Glutamatergic neuron (in vitro differentiated cells): Measurements from ENCODE around the gene PXYLP1. TPM values are rescaled to one million over a fixed set of nuclear protein-coding genes. Genes with fewer than 3 reads are reported as not detected.

Experiments used
- DNase-seq: peaks from one replicate; pipeline ENCODE4 v3.0.0; 2022
- H3K27ac Mint-ChIP-seq: one replicate; pipeline ENCODE4 v1.8.0; 2020; ENCODE audit warnings: mild to moderate bottlenecking, mixed read lengths, inconsistent platforms; ENCODE audit not compliant: unreplicated experiment
- H3K27me3 Mint-ChIP-seq: one replicate; pipeline ENCODE4 v1.8.0; 2020; ENCODE audit warnings: mild to moderate bottlenecking, moderate library complexity, mixed read lengths, inconsistent platforms; ENCODE audit not compliant: unreplicated experiment
- H3K36me3 Mint-ChIP-seq: one replicate; pipeline ENCODE4 v1.8.0; 2020; ENCODE audit warnings: mild to moderate bottlenecking, mixed read lengths, inconsistent platforms; ENCODE audit not compliant: unreplicated experiment
- H3K4me1 Mint-ChIP-seq: one replicate; pipeline ENCODE4 v1.8.0; 2020; ENCODE audit warnings: mild to moderate bottlenecking, low read depth, mixed read lengths, inconsistent platforms; ENCODE audit not compliant: unreplicated experiment
- H3K4me3 Mint-ChIP-seq: one replicate; pipeline ENCODE4 v1.8.0; 2020; ENCODE audit warnings: mild to moderate bottlenecking, mixed read lengths, inconsistent platforms; ENCODE audit not compliant: unreplicated experiment
- H3K9me3 Mint-ChIP-seq: one replicate; pipeline ENCODE4 v1.8.0; 2020; ENCODE audit warnings: mild to moderate bottlenecking, moderate library complexity, mixed read lengths, inconsistent platforms; ENCODE audit not compliant: unreplicated experiment
- CTCF ChIP-seq: fragments of 200-600 bp; sonication (generic); IDR thresholded peaks from one replicate; pipeline ENCODE4 v1.5.0; 2021; ENCODE audit not compliant: partially characterized antibody, unreplicated experiment
- total RNA-seq: library from RNA; stranded (reverse); fragmentation: NEBNext Ultra II Directional; extraction: Animal tissue kit (Norgen Biotek cat#: 25700); gene quantifications from one replicate; pipeline ENCODE4 v1.2.1, GENCODE V29; 2021; ENCODE audit not compliant: unreplicated experiment

PXYLP1 gene
- total RNA-seq, 1 donor from 2014 or later, result 42.7 TPM

- Mint-ChIP-seq H3K4me1 (peaks cover 22% of the 10 kb centered on the region), H3K36me3 (no peaks in the 10 kb centered on the region), H3K9me3 (peaks cover 4% of the 10 kb centered on the region), H3K4me3 (no peak overlapping the region), H3K27ac (no peak overlapping the region), H3K27me3 (peaks cover 2% of the 10 kb centered on the region)
- DNase-seq, result no peak
- TF ChIP-seq CTCF, result no peak
Observed at GRCh38 chr3:141241616-141242376, 10.2 kb downstream of the PXYLP1 start.

DNA sequence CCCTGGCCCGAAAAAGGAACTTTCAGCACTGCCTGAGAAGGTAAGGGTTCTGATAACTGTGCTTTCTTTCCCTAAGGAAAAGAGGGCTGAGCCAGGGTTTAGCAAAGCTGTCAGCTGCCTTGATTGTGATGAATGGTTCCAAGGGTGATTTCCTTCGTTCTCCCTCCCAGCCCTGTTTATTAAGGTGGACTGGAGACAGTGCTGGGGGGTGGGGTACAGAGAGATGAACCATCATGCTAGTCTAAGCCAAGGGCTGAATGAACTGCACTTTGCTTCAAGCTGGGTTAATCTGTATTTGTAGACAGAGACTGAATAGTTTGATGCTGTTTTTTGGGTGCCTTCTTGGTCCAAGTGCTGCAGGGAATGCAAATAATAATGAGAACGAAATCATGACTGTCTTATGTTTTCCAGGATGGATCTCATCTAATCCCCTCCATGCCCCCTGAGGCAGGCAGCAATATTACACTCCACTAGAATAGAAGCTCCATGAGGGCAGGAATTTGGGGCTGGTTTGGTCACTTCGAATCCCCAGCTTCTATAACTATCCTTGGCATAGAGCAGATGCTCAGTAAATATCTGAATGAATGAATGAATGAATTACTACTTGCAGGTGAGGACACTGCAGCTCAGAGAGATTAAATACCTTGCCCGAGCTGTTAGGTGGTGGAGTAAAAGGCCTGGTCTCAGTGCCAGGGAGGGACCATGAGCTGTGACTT lies 10.9 kb downstream of the PXYLP1 start:
- no peak overlapping the region for H3K27ac Mint-ChIP-seq
- DNase-seq, result no peak
- H3K9me3 Mint-ChIP-seq, result peaks cover 4% of the 10 kb centered on the region
- TF ChIP-seq CTCF, result no peak
- H3K27me3 Mint-ChIP-seq, result peaks cover 2% of the 10 kb centered on the region
- peaks cover 22% of the 10 kb centered on the region for H3K4me1 Mint-ChIP-seq
- no peaks in the 10 kb centered on the region for H3K36me3 Mint-ChIP-seq
- no peak overlapping the region for H3K4me3 Mint-ChIP-seq

DNA sequence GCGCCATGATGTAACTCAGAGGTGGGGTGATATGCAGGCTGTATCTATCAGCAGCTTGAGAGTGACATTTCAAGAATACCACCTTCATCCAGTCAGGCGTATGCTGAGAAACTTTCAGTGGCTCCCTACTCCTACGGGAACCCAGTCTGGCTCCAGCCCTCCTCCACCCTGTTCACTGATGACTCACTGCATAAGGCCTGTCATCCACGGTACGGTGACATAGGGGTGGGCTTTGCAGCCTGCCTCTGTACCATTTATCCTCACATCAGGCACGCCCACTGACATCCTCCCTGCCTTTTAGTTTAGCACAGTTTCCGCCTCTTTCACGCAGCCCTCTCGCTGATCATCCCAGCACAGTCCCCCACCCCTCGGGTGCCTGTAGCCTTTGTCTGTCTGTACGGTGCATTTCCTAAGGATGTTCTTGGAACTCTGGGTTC lies 11.7 kb downstream of the PXYLP1 start:
- TF ChIP-seq CTCF, result no peak
- Mint-ChIP-seq H3K27me3 (peaks cover 2% of the 10 kb centered on the region), H3K9me3 (peaks cover 4% of the 10 kb centered on the region), H3K4me1 (peaks cover 22% of the 10 kb centered on the region), H3K36me3 (no peaks in the 10 kb centered on the region), H3K4me3 (no peak overlapping the region), H3K27ac (no peak overlapping the region)
- no peak for DNase-seq

DNA sequence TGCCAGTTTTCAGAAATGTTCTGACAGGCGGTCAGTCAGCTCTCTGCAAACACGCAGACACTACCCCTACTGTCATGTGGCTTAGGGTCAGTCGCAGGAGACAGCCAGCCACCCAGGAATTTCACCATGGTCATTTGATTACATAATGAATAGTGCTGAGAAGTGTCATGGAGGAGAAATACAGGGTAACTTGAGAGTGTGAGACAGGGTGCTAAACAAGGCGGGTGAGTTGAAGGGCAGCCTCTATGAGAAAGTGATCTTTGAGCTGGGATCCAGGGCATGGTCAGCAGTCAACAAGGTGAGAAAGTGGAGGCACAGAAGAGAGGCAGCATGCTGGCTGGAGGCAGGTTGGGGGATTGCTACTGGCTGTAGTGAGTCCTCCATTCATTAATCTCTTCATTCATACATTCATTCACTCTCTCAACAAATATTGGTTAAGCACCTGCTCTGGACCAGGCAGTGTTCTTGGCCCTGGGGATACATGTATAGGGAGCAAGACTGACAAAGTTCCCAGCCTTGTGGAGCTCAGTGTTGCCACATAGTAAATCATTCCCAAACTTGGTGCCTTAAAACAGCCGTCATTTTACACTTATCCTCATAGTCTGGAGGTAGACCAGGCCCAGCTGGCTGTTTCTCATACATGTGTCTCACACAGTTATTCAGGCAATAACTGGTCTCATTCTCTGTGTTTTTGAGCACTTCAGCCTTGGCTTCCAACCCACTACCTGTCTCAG lies 14.8 kb downstream of the PXYLP1 start:
- Mint-ChIP-seq H3K4me3 (no peak overlapping the region), H3K36me3 (no peaks in the 10 kb centered on the region), H3K4me1 (peaks cover 3% of the 10 kb centered on the region), H3K27ac (no peak overlapping the region), H3K9me3 (peaks cover 4% of the 10 kb centered on the region), H3K27me3 (peaks cover 2% of the 10 kb centered on the region)
- DNase-seq, result no peak
- no peak for TF ChIP-seq CTCF

- Mint-ChIP-seq H3K4me3 (no peak overlapping the region), H3K9me3 (peaks cover 4% of the 10 kb centered on the region), H3K4me1 (peaks cover 3% of the 10 kb centered on the region), H3K27me3 (peaks cover 2% of the 10 kb centered on the region), H3K36me3 (no peaks in the 10 kb centered on the region), H3K27ac (no peak overlapping the region)
- no peak for TF ChIP-seq CTCF
- no peak for DNase-seq
Observed at GRCh38 chr3:141246958-141247301, 15.3 kb downstream of the PXYLP1 start.
